K562 (cell line): ENCODE data around the gene GRIA1.

Experiments used
- CTCF ChIP-seq, 3 experiments: IDR thresholded peaks in 2 of 3; conservative IDR thresholded peaks in 1 of 3; 2 replicates each; pipeline ENCODE4 v1.5.1; 2011 to 2012; ENCODE audit warnings: low read length in 3 of 3, mild to moderate bottlenecking in 3 of 3, control low read depth in 2 of 3, improper control_type of control experiment in 1 of 3, inconsistent platforms in 1 of 3, low read depth in 1 of 3, mixed read lengths in 1 of 3, moderate library complexity in 1 of 3; ENCODE audit not compliant: insufficient read depth in 2 of 3
- E2F4 ChIP-seq: sonication (generic); formaldehyde crosslinking; IDR thresholded peaks from 2 replicates; pipeline ENCODE4 v1.8.0; 2022; ENCODE audit warnings: mild to moderate bottlenecking, low read depth, missing genetic modification reagents
- FOXJ3 ChIP-seq: sonication (generic); formaldehyde crosslinking; IDR thresholded peaks from 2 replicates; pipeline ENCODE4 v1.4.0; 2020; ENCODE audit warnings: mild to moderate bottlenecking, missing genetic modification reagents
- ZNF124 ChIP-seq: sonication (generic); formaldehyde crosslinking; IDR thresholded peaks from 2 replicates; pipeline ENCODE4 v1.8.1; 2022; ENCODE audit warnings: missing genetic modification reagents

GRCh38 chr5:153860195-153860886 is 369.9 kb downstream of the GRIA1 start:
- TF ChIP-seq ZNF124 (CRISPR knock-in tag), result no peak
- no peak for TF ChIP-seq E2F4 (CRISPR knock-in tag)
- TF ChIP-seq CTCF (IDR thresholded peaks at IDR 0.05 in 2 of 3, conservative IDR thresholded peaks at IDR 0.05 in 1 of 3; ENCODE audit: insufficient read depth in 2 of 3, low read depth in 1 of 3, low read length in 3 of 3), result no peak
- no peak for TF ChIP-seq FOXJ3
